GM10847 (cell line): Measurements from ENCODE around the gene CNIH1.

Experiments
- POLR2A ChIP-seq: IDR thresholded peaks from 2 replicates; pipeline ENCODE4 v1.6.1; 2011; ENCODE audit not compliant: insufficient read length; ENCODE audit errors: extremely low read depth

CNIH1 gene

DNA sequence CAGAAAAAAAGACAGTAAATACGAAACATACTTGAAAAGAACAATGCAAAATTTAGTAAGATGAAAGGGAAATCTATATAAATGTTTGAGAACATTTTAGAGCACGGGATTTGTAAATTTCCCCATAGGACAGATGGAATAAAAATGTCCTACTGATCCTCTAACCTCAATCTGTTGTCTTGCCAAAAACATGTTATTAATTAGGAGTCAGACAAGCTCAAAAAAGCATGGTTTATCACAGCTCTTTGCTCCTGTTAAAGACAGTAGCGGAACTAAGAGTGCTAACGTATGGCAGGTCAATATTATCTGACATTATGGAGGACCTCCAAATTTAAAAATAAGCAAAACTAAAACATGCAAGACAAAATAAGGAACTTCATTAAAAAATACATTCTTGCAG, 34.7 kb upstream of the CNIH1 start:
- TF ChIP-seq POLR2A, result no peak

DNA sequence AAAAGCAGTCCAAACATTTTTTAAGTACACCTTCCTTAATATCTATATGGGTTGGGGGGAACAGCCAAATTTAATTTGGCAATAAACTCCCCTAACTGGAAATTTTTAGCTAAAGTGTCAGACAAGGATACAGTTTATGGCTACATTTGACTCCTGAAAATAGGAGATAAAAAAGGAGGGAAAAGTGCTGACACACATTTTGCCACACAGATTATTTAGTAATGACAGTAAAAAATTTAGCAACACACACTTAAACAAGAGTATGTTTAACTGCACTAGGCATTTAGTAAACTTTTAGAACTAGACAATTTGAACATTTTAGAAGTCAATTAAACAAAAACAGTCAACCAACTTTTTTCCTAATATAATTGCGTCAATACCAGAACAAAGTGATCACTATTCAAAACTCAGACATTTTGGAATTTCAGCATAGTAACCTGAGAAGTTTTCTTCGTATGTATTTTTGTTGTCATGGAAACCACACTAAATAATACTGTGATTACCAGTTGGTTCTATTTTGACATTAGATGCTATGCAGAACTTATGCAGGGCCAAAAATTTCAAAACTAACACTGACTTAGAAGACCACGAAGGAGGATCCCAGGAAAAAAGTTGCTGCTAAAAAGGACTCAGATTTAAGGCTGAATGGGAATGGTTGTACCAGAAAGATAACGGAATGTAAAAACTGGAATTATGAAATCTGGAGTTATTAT, 34.2 kb upstream of the CNIH1 start:
- no peak for TF ChIP-seq POLR2A

DNA sequence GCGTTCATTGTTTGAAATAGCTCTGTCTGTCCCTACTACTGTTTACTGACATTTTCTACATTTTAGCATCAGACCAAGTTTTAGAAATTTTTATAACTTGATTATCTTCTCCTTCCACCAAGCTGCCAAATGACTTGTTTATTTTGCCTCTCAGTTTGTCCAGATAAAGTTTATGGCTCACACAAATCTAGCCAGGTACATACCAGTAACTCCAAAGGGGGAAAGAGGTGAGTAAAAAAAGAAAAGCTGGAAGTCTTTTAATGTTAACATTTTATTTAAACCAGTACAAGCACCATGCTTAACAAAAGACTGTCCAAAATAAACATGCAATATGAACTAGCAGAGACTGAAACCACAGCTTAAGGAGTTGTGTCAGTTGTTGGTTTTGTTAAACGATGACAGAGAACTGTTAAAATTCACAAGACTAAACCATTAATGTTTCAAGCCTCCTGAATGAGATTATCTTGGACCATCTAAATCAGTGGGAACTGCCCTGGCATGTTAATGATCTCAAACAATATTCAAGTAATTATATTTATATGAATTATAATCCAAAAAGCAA, 33.1 kb upstream of the CNIH1 start:
- TF ChIP-seq POLR2A, result no peak

DNA sequence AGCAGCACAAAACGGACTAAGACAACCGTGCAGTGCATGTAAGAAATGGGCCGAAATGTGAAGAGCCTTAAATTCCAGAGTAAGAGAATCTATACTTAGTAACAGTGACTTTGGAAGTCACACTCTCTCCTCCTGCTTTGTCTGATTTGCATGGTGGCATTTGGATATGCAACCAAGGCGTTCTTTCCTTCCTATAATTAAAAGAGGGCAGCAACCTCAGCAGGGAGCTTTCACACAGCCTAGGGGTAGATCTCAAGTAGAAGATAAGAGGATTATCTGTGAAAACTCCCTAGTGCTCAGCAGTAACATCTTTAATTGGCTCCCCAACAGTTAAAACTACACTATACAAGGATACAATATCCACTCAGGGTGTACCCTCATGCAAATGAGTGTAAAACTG, 31.1 kb upstream of the CNIH1 start:
- TF ChIP-seq POLR2A, result no peak

DNA sequence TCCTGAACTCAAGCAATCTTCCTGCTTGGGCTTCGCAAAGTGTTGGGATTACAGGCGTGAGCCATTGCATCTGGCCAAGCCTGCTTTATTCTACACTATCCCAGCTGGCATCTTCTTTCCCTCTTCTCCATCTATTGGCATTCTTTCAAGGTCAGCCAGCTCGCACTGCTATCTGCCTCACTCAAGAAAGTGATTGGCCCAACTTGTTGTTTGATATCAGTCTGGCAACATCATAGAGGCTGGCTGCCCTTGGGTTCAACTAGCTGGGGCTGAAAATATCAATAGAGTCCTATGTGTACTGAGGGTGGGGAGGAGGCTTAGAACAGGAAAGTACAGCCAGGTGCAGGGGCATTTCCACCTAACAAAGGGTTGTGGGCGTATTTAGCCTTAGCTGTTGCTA, 30.5 kb upstream of the CNIH1 start:
- no peak for TF ChIP-seq POLR2A

DNA sequence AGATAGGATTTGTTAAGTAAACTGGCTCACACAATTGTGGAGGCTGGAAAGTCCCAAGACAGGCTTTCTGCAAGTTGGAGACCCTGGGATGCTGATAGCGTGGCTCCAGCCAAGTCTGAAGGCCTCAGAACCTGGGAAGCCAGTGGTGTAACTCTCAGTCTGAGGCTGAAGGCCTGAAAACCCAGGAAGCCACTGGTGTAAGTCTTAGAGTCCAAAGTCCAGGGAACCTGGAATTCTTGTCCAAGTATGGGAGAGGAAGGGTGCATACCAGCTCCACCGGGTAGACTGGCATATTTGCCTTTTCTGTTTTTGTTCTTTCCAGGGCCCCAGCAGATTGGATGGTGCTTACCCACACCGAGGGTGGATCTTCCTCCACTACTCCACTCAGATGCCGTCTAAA, 29.5 kb upstream of the CNIH1 start:
- TF ChIP-seq POLR2A, result no peak

DNA sequence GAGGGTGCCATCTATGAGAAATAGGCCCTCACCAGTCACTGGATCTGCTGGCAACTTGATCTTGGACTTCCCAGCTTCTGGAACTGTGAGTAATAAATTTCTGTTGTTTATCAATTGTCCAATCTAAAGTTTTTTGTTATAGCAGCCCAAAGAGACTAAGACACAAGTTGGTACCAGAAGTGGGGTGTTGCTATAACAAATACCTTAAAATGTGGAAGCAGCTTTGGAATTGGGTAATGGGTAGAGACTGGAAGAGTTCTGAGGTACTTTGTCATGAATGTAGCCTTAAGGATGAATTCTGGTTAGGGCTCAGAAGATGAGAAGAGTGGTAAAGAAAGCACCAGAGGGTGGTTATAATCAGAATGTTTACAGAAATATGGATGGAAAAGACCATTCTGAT, 26.1 kb upstream of the CNIH1 start:
- no peak for TF ChIP-seq POLR2A

DNA sequence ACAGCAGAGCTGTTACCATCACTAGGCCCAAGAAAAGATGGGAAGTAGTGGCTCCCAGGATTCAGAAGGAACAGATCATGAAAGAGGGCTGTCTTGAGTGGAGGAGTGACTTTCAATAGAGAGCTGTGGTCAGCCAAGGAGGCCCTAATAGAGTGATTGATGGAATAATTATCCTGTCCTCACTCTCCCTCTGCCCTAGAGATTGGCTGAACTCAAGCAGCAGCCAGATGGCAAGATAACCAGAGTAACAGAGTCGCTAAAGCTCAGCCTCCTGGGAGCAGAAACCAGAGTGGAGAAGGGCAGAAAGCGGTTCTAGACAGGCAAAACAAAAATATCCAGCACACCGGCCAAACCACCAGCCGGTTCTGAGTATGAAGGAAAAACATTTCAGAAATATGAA, 24.5 kb upstream of the CNIH1 start:
- TF ChIP-seq POLR2A, result no peak

DNA sequence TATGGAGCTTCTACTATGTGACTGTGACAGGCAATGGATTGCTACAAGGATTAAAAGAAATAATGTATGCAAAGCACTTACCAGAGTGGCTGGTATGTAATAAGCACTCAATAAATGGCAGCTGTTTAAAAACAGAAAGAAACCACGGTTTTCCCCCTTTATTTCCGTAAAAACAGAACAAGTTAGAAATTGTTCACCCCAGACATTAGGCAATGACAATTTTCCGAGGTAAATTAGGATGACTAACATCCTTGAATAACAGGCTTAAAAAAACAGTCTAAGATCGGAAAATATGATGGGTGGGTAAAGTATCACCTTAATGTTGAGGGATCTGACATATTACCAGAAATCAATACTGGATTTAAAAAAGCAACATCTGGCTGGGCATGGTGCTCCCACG, 20.9 kb upstream of the CNIH1 start:
- no peak for TF ChIP-seq POLR2A

DNA sequence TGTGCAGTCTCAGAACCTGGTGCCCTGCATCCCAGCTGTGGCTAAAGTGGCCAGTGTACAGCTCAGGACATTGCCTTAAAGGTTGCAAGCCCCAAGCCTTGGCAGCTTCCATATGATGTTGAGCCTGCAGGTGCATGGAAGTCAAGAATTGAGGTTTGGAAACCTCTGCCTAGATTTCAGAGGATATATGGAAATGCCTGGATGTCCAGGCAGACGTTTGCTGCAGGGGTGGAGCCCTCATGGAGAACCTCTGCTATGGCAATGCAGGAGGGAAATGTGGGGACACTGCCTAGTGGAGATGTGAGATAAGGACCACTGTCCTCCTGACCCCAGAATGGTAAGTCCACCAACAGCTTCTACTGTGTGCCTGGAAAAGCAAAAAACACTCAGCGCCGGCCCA, 17.9 kb upstream of the CNIH1 start:
- TF ChIP-seq POLR2A, result no peak

DNA sequence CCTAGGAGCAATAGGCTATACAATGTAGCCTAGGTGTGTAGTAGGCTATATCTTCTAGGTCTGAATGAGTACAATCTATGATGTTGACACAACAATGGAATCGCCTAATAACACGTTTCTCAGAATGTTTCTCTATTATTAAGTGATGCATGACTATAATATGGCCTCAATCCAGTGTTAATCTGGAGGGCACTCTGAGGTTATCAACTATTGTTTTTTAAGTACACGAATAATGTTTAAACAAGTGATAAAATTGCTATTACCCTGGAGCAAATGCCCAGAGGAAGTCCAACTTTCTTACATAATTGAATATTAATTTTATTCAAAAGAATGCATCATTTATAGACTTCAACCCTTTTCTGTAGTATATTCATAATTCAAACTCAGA, 16.4 kb upstream of the CNIH1 start:
- TF ChIP-seq POLR2A, result no peak

DNA sequence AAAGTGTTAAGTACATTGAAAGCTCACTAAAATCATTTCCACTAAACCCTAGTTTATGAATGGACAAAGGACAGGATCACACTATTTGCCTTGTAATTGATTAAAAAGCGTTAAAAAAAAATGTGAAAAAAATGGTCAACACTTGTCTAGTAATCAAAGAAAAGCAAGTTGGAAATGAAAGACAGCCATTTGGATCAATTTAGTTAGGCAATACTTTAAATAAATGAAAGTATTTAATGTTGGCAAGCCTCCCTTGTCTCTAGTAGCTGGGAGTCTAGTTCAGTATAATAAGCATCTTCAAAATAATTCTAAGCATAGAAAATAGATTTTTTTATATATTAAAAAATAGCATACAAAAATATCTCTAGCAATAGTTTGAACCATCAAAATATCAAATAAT, 14.2 kb upstream of the CNIH1 start:
- TF ChIP-seq POLR2A, result no peak

DNA sequence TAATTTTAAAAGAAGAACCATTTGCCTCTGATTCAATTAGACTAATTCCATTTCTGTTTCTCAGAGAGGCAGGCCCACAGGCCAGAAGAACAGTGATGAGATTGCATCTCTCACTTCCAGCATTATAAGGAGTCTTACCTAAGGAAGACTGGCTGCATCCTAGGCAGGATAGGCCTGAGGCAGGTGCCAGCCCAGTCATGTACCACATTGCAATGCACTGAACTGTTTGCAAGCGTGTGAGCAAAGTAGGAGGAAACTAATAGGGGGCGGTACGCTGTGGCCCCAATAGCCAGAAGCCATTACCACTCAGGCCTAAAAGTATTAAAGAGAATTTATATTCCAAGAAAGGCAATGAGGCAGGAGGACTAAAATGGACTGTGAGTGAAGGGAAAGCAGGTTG, 12.1 kb upstream of the CNIH1 start:
- no peak for TF ChIP-seq POLR2A

DNA sequence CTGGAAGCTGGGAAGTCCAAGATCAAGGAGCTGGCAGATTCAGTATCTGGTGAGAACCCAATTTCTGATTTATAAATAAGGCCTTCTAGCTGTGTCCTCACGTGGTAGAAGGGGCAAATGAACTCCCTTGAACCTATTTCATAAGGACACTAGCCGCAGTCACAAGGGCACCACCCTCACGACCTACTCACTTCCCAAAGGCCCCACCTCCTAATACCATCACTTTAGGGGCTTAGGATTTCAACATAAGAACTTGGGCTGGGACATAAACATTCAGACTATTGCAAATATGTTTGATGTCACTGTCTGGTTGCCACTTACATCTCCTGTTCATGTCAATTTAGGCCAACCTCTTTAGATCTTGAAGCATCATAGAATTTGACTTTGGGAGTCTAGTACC, 10.8 kb upstream of the CNIH1 start:
- TF ChIP-seq POLR2A, result no peak

DNA sequence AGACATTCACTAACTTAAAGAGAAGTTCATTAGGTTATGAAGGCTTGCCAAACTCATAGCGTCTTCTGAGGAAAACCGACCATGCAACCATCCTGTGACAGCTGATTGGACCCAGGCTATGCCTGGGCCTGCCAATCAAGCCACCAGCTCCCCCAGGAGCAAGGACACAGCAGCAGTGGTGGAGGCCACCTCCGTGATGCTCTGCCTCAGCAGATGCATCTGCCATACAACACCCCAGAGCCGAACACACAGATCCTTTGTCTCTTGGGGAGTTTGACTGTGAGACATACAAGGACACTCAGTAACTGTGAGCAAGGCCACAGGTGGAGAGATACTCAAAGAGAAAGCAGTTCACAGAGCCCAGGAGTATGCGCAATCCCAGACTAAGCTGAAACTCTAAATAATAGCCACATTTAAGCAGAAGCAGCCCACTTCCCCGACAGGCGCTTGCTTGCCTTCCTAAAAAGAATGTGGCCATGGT, 10.0 kb upstream of the CNIH1 start:
- TF ChIP-seq POLR2A, result no peak

DNA sequence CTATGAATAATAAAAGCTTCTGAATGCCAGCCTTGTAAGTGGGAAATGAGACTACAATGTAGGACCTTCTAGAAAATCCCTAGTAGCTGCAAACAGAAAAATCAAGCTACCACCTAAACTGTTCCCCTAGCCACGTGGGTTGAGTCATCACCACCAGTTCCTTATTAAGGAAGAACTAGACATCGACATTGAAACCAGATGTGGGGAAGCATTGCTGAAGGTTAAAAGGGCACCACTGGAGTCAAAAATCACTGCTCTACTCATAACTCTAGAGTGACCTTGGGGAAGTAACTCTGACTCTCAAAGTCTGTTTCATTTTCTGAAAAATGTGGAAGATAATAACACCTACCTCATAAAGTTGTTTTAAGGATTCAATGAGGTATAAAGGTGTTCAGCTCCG, 9.4 kb upstream of the CNIH1 start:
- TF ChIP-seq POLR2A, result no peak

DNA sequence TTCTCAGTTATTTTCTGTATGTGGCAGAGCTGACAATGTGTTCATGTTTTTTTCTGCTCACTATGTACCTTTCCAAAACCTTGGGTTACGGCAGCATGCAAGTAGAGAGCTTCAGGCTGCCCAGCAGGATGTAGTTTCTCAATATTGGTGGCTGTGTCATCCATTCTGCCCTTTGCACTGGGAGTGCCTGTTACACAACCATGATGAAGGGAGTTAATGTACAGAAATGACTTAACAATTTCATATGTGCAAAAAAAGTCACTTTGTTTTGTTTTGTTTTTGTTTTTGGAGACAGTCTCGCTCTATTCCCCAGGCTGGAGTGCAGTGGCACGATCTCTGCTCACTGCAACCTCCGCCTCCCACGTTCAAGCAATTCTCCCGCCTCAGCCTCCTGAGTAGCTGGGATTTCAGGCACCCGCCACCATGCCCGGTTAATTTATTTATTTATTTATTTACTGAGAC, 6.1 kb upstream of the CNIH1 start:
- TF ChIP-seq POLR2A, result no peak

DNA sequence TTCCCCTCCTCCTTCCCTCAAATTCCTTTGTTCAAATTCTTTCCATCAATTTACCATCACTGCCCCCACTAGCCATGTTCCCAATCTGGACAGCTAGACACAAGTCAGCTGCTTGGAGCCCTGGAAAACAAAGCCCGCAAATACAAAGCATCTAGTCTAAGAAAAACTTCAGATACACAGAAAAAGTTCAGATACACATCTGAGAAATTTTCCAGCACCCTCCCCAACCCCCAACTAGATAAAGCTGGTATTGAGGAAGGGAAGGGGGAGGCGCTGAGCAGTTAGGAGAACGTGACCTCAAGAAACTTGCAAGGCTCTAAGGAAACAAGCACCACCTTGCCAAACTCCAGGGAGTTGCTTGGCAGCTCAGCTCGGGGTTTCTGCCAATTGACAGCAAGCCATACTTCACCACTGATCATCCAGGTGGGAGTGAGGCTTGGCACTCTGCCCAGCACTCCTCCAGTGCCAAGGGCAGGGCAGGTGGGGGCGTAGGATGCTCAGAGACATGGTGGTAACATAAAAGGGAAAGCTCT, 5.1 kb upstream of the CNIH1 start:
- no peak for TF ChIP-seq POLR2A

DNA sequence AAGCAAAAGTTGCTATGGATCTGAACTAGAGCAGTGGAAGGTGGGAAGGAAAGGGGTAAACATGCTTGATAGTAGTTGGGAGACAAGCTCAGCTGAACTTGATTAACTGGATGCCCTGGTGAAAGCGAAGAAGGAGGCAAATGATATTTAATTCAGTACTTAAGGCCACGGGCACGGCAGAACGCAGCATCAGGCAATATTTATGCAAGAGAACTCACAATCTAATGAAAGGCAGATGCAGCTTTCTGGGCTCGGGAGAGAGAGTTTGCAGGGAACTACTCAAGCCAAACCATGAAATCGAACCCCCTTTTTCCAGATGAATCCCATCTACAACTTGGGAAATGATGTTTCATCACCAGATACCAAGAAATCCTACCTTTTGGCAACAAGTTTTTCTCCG, 3.5 kb upstream of the CNIH1 start:
- TF ChIP-seq POLR2A, result no peak
